Measurements from ENCODE around the gene PRDM15.

- TF ChIP-seq CTCF (conservative IDR thresholded peaks at IDR 0.05 in 1 of 2, IDR thresholded peaks at IDR 0.05 in 1 of 2; ENCODE audit: extremely low read depth in 1 of 2, insufficient read depth in 1 of 2, low read depth in 1 of 2, low read length in 2 of 2), result no peak
- no peak for TF ChIP-seq EZH2 (IDR thresholded peaks at IDR 0.05; ENCODE audit: borderline replicate concordance, low read length)
These were observed 123.7 kb downstream of the PRDM15 start for GRCh38 chr21:41755258-41755933.

Measured in mammary epithelial cell (primary cell).